NCI-H1092 treated with DMSO at 0.1 percent for 48 hours (cell line): ENCODE data around the gene TTLL11.

Source experiments
- DNase-seq: peaks from one replicate; lab custom pipeline; 2025; lab: John Stamatoyannopoulos, UW

The TTLL11 gene

GRCh38 chr9:121830441-121831140 lies 262.5 kb downstream of the TTLL11 start:
- no peak for DNase-seq

GRCh38 chr9:121827251-121827967 lies 265.7 kb downstream of the TTLL11 start:
- no peak for DNase-seq

GRCh38 chr9:121826711-121827110 lies 266.4 kb downstream of the TTLL11 start:
- no peak for DNase-seq

- no peak for DNase-seq
Observed at GRCh38 chr9:121825031-121825691, 267.9 kb downstream of the TTLL11 start.

GRCh38 chr9:121824651-121825030 lies 268.5 kb downstream of the TTLL11 start:
- DNase-seq: no peak

- no peak for DNase-seq
Observed at GRCh38 chr9:121823451-121824169, 269.5 kb downstream of the TTLL11 start.

- DNase-seq: no peak
Observed at GRCh38 chr9:121822093-121823085, 270.7 kb downstream of the TTLL11 start.

- DNase-seq: no peak
Observed at GRCh38 chr9:121821326-121821725, 271.8 kb downstream of the TTLL11 start.

- no peak for DNase-seq
Observed at GRCh38 chr9:121820286-121821005, 272.7 kb downstream of the TTLL11 start.

GRCh38 chr9:121819428-121820231 lies 273.5 kb downstream of the TTLL11 start:
- DNase-seq: no peak

GRCh38 chr9:121818841-121819427 lies 274.2 kb downstream of the TTLL11 start:
- no peak for DNase-seq

- no peak for DNase-seq
Observed at GRCh38 chr9:121818016-121818661, 275.0 kb downstream of the TTLL11 start.

- no peak for DNase-seq
Observed at GRCh38 chr9:121817476-121817875, 275.6 kb downstream of the TTLL11 start.

GRCh38 chr9:121816845-121817450 lies 276.2 kb downstream of the TTLL11 start:
- no peak for DNase-seq

GRCh38 chr9:121816449-121816817 lies 276.7 kb downstream of the TTLL11 start:
- no peak for DNase-seq

- DNase-seq: no peak
Observed at GRCh38 chr9:121815546-121816448, 277.3 kb downstream of the TTLL11 start.

- DNase-seq: no peak
Observed at GRCh38 chr9:121815084-121815483, 278.0 kb downstream of the TTLL11 start.
